ENCODE results near the gene APOM.

APOM gene

GRCh38 chr6:31686483-31686882 lies 30.8 kb downstream of the APOM start:
- no peak for DNase-seq

GRCh38 chr6:31687321-31687720 lies 31.6 kb downstream of the APOM start:
- DNase-seq, result no peak

GRCh38 chr6:31687860-31688693 lies 32.4 kb downstream of the APOM start:
- no peak for DNase-seq

- no peak for DNase-seq
Measured at GRCh38 chr6:31689249-31690110, 33.8 kb downstream of the APOM start.

- DNase-seq, result no peak
Measured at GRCh38 chr6:31690231-31691077, 34.8 kb downstream of the APOM start.

GRCh38 chr6:31691078-31691463 lies 35.4 kb downstream of the APOM start:
- DNase-seq, result no peak

GRCh38 chr6:31691564-31692108 lies 35.9 kb downstream of the APOM start:
- no peak for DNase-seq

GRCh38 chr6:31692353-31692752 lies 36.7 kb downstream of the APOM start:
- DNase-seq, result no peak

- DNase-seq, result no peak
Measured at GRCh38 chr6:31692886-31693285, 37.2 kb downstream of the APOM start.

GRCh38 chr6:31693535-31693934 lies 37.8 kb downstream of the APOM start:
- DNase-seq, result no peak

GRCh38 chr6:31697555-31697954 lies 41.9 kb downstream of the APOM start:
- DNase-seq, result no peak

GRCh38 chr6:31700740-31701401 lies 45.2 kb downstream of the APOM start:
- no peak for DNase-seq

GRCh38 chr6:31701666-31702404 lies 46.1 kb downstream of the APOM start:
- DNase-seq, result no peak

GRCh38 chr6:31702405-31702818 lies 46.7 kb downstream of the APOM start:
- DNase-seq, result no peak

GRCh38 chr6:31702819-31703716 lies 47.4 kb downstream of the APOM start, which contains the start of gene ABHD16A:
Gene ABHD16A (minus strand): TSS chr6:31703324. CDS start chr6:31703281, 43 bp downstream.
- DNase-seq, result peak; percentile 94

GRCh38 chr6:31705931-31706330 lies 50.2 kb downstream of the APOM start:
- no peak for DNase-seq

- DNase-seq, result no peak
Measured at GRCh38 chr6:31706599-31706998, 50.9 kb downstream of the APOM start, which contains the start of gene LY6G6F. Gene LY6G6F (plus strand): TSS chr6:31706866. CDS start chr6:31706907, 41 bp downstream.

GRCh38 chr6:31707701-31708100 lies 52.0 kb downstream of the APOM start:
- DNase-seq, result no peak

Measured in activated CD4-positive, alpha-beta T cell treated with anti-CD3 and anti-CD28 coated beads for 1 hour (primary cell).